HEK293 (cell line): ENCODE results near the gene ANKH.

Experiments used
- CTCF ChIA-PET: fragments of 350-600 bp; formaldehyde crosslinking; extraction: SDS; loops from one replicate; lab custom pipeline; 2021; ENCODE audit warnings: antibody characterized with exemption; lab: Yijun Ruan, JAX
- POLR2A ChIA-PET: fragments of 300-600 bp; formaldehyde crosslinking; extraction: SDS; loops from one replicate; lab custom pipeline; 2020; ENCODE audit warnings: antibody characterized with exemption, inconsistent platforms; lab: Yijun Ruan, JAX
- H3K27ac ChIP-seq: fragments of 200-500 bp; sonication (Bioruptor generic); 2 replicates; pipeline ENCODE4 v1.5.1; 2014; ENCODE audit warnings: low read depth, low read length, control low read depth, inconsistent platforms; ENCODE audit errors: extremely low read depth
- H3K36me3 ChIP-seq, 2 experiments: fragments of 200-500 bp in 1 of 2; sonication (Bioruptor generic) in 1 of 2; 1 replicate in 1 of 2; 2 replicates in 1 of 2; pipeline ENCODE4 v1.5.1; 2014 to 2017; ENCODE audit warnings: inconsistent platforms in 2 of 2, low read length in 2 of 2; ENCODE audit not compliant: control insufficient read depth in 2 of 2, insufficient read depth in 1 of 2
- H3K4me1 ChIP-seq: fragments of 200-500 bp; sonication (Bioruptor generic); 2 replicates; pipeline ENCODE4 v1.5.1; 2014; ENCODE audit warnings: mild to moderate bottlenecking, low read length, inconsistent platforms; ENCODE audit not compliant: control insufficient read depth, insufficient read depth
- H3K4me3 ChIP-seq: 2 replicates; pipeline ENCODE4 v1.5.1; 2011; ENCODE audit warnings: low read depth, mild to moderate bottlenecking, control low read depth, low read length, moderate library complexity
- H3K9me3 ChIP-seq: fragments of 200-500 bp; sonication (Bioruptor generic); 2 replicates; pipeline ENCODE4 v1.5.1; 2014; ENCODE audit warnings: low read depth, low read length, inconsistent platforms; ENCODE audit not compliant: control insufficient read depth, insufficient read depth
- HOXA7 ChIP-seq: sonication (generic); formaldehyde crosslinking; IDR thresholded peaks from 2 replicates; pipeline ENCODE4 v1.8.1; 2022; ENCODE audit warnings: missing genetic modification reagents, borderline replicate concordance
- MYNN ChIP-seq: fragments of 450-650 bp; formaldehyde crosslinking; IDR thresholded peaks from 2 replicates; pipeline ENCODE4 v1.5.1; 2016; ENCODE audit warnings: missing biosample characterization, missing genetic modification characterization, borderline replicate concordance
- YY1 ChIP-seq: fragments of 450-650 bp; formaldehyde crosslinking; IDR thresholded peaks from 2 replicates; pipeline ENCODE4 v1.5.1; 2018; ENCODE audit warnings: missing biosample characterization, missing genetic modification characterization
- YY2 ChIP-seq: fragments of 450-650 bp; formaldehyde crosslinking; IDR thresholded peaks from 2 replicates; pipeline ENCODE4 v1.5.1; 2016; ENCODE audit warnings: missing biosample characterization, missing genetic modification characterization
- ZNF174 ChIP-seq: fragments of 450-650 bp; formaldehyde crosslinking; IDR thresholded peaks from 2 replicates; pipeline ENCODE4 v1.5.0; 2017; ENCODE audit warnings: missing biosample characterization, mild to moderate bottlenecking, missing genetic modification characterization
- ZNF223 ChIP-seq: fragments of 450-650 bp; formaldehyde crosslinking; IDR thresholded peaks from 2 replicates; pipeline ENCODE4 v1.5.1; 2016; ENCODE audit warnings: missing biosample characterization, missing genetic modification characterization
- ZNF274 ChIP-seq, 2 experiments: fragments of 200-500 bp in 1 of 2; fragments of 450-650 bp in 1 of 2; sonication (Bioruptor generic) in 1 of 2; formaldehyde crosslinking in 1 of 2; IDR thresholded peaks; 2 replicates each; pipeline versions ENCODE4 v1.5.1 to v1.6.1; 2014 to 2016; ENCODE audit warnings: borderline replicate concordance in 1 of 2, inconsistent platforms in 1 of 2, low read length in 1 of 2, missing biosample characterization in 1 of 2, missing genetic modification characterization in 1 of 2
- ZNF280C ChIP-seq: fragments of 450-650 bp; formaldehyde crosslinking; IDR thresholded peaks from 2 replicates; pipeline ENCODE4 v1.5.1; 2016; ENCODE audit warnings: missing biosample characterization, missing genetic modification characterization
- ZNF350 ChIP-seq: fragments of 450-650 bp; formaldehyde crosslinking; IDR thresholded peaks from 2 replicates; pipeline ENCODE4 v1.5.0; 2017; ENCODE audit warnings: missing biosample characterization, mild to moderate bottlenecking, missing genetic modification characterization
- ZNF354C ChIP-seq: fragments of 450-650 bp; formaldehyde crosslinking; IDR thresholded peaks from 2 replicates; pipeline ENCODE4 v1.5.1; 2016; ENCODE audit warnings: missing biosample characterization, missing genetic modification characterization, low read depth, borderline replicate concordance
- ZNF37A ChIP-seq: fragments of 450-650 bp; IDR thresholded peaks from 2 replicates; pipeline ENCODE4 v1.5.1; 2018; ENCODE audit warnings: missing biosample characterization, missing genetic modification characterization
- ZNF560 ChIP-seq: fragments of 450-650 bp; formaldehyde crosslinking; IDR thresholded peaks from 2 replicates; pipeline ENCODE4 v1.5.1; 2017; ENCODE audit warnings: missing biosample characterization, missing genetic modification characterization, borderline replicate concordance
- ZNF629 ChIP-seq: fragments of 450-650 bp; formaldehyde crosslinking; IDR thresholded peaks from 2 replicates; pipeline ENCODE4 v1.5.1; 2017; ENCODE audit warnings: missing biosample characterization, missing genetic modification characterization
- ZNF692 ChIP-seq: fragments of 450-650 bp; formaldehyde crosslinking; IDR thresholded peaks from 2 replicates; pipeline ENCODE4 v1.5.1; 2016; ENCODE audit warnings: missing biosample characterization, missing genetic modification characterization
- ZNF701 ChIP-seq: fragments of 450-650 bp; formaldehyde crosslinking; IDR thresholded peaks from 2 replicates; pipeline ENCODE4 v1.5.1; 2016; ENCODE audit warnings: missing biosample characterization, missing genetic modification characterization
- ZNF76 ChIP-seq: fragments of 450-650 bp; formaldehyde crosslinking; IDR thresholded peaks from 2 replicates; pipeline ENCODE4; 2016; ENCODE audit warnings: low read depth, missing biosample characterization, missing genetic modification characterization, borderline replicate concordance
- ZSCAN30 ChIP-seq: fragments of 450-650 bp; IDR thresholded peaks from 2 replicates; pipeline ENCODE4 v1.5.1; 2018; ENCODE audit warnings: missing biosample characterization, mild to moderate bottlenecking, missing genetic modification characterization, moderate library complexity
- TF ChIP-seq, protein P1 (sequence below): fragments of 450-650 bp; formaldehyde crosslinking; IDR thresholded peaks from 2 replicates; pipeline ENCODE4 v1.5.1; 2016; ENCODE audit warnings: missing biosample characterization, missing genetic modification characterization
- TF ChIP-seq, protein P2 (sequence below): fragments of 450-650 bp; formaldehyde crosslinking; IDR thresholded peaks from 2 replicates; pipeline ENCODE4 v1.5.1; 2017; ENCODE audit warnings: missing biosample characterization, missing genetic modification characterization

The ANKH gene

GRCh38 chr5:14824499-14824898, 47.1 kb downstream of the ANKH start:
- ChIA-PET CTCF (no interaction called here), POLR2A (no interaction called here)
- TF ChIP-seq, protein P1, sequence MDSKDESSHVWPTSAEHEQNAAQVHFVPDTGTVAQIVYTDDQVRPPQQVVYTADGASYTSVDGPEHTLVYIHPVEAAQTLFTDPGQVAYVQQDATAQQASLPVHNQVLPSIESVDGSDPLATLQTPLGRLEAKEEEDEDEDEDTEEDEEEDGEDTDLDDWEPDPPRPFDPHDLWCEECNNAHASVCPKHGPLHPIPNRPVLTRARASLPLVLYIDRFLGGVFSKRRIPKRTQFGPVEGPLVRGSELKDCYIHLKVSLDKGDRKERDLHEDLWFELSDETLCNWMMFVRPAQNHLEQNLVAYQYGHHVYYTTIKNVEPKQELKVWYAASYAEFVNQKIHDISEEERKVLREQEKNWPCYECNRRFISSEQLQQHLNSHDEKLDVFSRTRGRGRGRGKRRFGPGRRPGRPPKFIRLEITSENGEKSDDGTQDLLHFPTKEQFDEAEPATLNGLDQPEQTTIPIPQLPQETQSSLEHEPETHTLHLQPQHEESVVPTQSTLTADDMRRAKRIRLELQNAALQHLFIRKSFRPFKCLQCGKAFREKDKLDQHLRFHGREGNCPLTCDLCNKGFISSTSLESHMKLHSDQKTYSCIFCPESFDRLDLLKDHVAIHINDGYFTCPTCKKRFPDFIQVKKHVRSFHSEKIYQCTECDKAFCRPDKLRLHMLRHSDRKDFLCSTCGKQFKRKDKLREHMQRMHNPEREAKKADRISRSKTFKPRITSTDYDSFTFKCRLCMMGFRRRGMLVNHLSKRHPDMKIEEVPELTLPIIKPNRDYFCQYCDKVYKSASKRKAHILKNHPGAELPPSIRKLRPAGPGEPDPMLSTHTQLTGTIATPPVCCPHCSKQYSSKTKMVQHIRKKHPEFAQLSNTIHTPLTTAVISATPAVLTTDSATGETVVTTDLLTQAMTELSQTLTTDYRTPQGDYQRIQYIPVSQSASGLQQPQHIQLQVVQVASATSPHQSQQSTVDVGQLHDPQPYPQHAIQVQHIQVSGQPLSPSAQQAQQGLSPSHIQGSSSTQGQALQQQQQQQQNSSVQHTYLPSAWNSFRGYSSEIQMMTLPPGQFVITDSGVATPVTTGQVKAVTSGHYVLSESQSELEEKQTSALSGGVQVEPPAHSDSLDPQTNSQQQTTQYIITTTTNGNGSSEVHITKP (tag by site-specific recombination): no peak
- TF ChIP-seq ZNF37A (tag by site-specific recombination) (no peak), ZNF629 (tag by site-specific recombination) (no peak), ZNF560 (tag by site-specific recombination) (no peak), ZNF692 (tag by site-specific recombination) (no peak), YY2 (tag by site-specific recombination) (no peak), ZNF223 (no peak), YY1 (tag by site-specific recombination) (no peak), ZNF701 (tag by site-specific recombination) (no peak), ZSCAN30 (tag by site-specific recombination) (no peak), ZNF76 (tag by site-specific recombination) (no peak), ZNF354C (no peak), ZNF350 (no peak), ZNF174 (tag by site-specific recombination) (no peak), HOXA7 (CRISPR knock-in tag) (no peak), MYNN (no peak), ZNF274 (IDR thresholded peaks at IDR 0.05; ENCODE audit: low read length) (no peak), ZNF274 (tag by site-specific recombination; IDR thresholded peaks at IDR 0.05; ENCODE audit: borderline replicate concordance) (no peak), ZNF280C (tag by site-specific recombination) (no peak)
- TF ChIP-seq, protein P2, sequence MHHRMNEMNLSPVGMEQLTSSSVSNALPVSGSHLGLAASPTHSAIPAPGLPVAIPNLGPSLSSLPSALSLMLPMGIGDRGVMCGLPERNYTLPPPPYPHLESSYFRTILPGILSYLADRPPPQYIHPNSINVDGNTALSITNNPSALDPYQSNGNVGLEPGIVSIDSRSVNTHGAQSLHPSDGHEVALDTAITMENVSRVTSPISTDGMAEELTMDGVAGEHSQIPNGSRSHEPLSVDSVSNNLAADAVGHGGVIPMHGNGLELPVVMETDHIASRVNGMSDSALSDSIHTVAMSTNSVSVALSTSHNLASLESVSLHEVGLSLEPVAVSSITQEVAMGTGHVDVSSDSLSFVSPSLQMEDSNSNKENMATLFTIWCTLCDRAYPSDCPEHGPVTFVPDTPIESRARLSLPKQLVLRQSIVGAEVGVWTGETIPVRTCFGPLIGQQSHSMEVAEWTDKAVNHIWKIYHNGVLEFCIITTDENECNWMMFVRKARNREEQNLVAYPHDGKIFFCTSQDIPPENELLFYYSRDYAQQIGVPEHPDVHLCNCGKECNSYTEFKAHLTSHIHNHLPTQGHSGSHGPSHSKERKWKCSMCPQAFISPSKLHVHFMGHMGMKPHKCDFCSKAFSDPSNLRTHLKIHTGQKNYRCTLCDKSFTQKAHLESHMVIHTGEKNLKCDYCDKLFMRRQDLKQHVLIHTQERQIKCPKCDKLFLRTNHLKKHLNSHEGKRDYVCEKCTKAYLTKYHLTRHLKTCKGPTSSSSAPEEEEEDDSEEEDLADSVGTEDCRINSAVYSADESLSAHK (tag by site-specific recombination): no peak

More at GRCh38 chr5:14824499-14824898, 47.1 kb downstream of the ANKH start:
- Histone ChIP-seq H3K36me3 (no peaks in the 10 kb centered on the region; a peak in 1 of 3 replicates), H3K4me1 (peaks cover 8% of the 10 kb centered on the region; the same call in 1 of the 2 replicates), H3K9me3 (no peaks in the 10 kb centered on the region), H3K4me3 (no peak overlapping the region), H3K27ac (no peak overlapping the region)
